MCF 10A (cell line): ENCODE measurements around the gene ANTKMT. TPM values are rescaled to one million over a fixed set of nuclear protein-coding genes. Genes with fewer than 3 reads are reported as not detected.

Source experiments
- BruUV-seq: library from RNA; stranded (reverse); fragments of 400-500 nt; replicated peaks from 2 replicates; lab custom pipeline; 2021; lab: Mats Ljungman, UMichigan
- CTCF ChIA-PET: fragments of 300-600 bp; sonication (Branson Sonifier 250); formaldehyde crosslinking; extraction: SDS; loops from one replicate; lab custom pipeline; 2021; ENCODE audit warnings: antibody characterized with exemption, inconsistent platforms; lab: Yijun Ruan, JAX
- POLR2A ChIA-PET: fragments of 300-600, 350-650 bp; sonication (Branson Sonifier 250); formaldehyde crosslinking; extraction: SDS; loops from one replicate; lab custom pipeline; 2020; ENCODE audit warnings: antibody characterized with exemption, inconsistent platforms; lab: Yijun Ruan, JAX
- DNase-seq: peaks from one replicate; pipeline ENCODE4 v3.0.0-alpha.2; 2018; ENCODE audit not compliant: unreplicated experiment
- H3K27ac Mint-ChIP-seq: one replicate; pipeline ENCODE4 v1.8.0; 2022; ENCODE audit warnings: mild to moderate bottlenecking, low read depth, mixed read lengths; ENCODE audit not compliant: unreplicated experiment
- H3K27me3 Mint-ChIP-seq: one replicate; pipeline ENCODE4 v1.8.0; 2022; ENCODE audit warnings: mixed read lengths; ENCODE audit not compliant: insufficient read depth, unreplicated experiment
- H3K36me3 Mint-ChIP-seq: one replicate; pipeline ENCODE4 v1.8.0; 2022; ENCODE audit warnings: mild to moderate bottlenecking, moderate library complexity, mixed read lengths; ENCODE audit not compliant: insufficient read depth, unreplicated experiment
- H3K4me1 Mint-ChIP-seq: one replicate; pipeline ENCODE4 v1.8.0; 2022; ENCODE audit warnings: mixed read lengths; ENCODE audit not compliant: insufficient read depth, unreplicated experiment
- H3K4me3 Mint-ChIP-seq: one replicate; pipeline ENCODE4 v1.8.0; 2022; ENCODE audit warnings: mild to moderate bottlenecking, moderate library complexity, mixed read lengths; ENCODE audit not compliant: unreplicated experiment
- H3K9me3 Mint-ChIP-seq: one replicate; pipeline ENCODE4 v1.8.0; 2022; ENCODE audit warnings: mixed read lengths; ENCODE audit not compliant: unreplicated experiment
- CTCF ChIP-seq: fragments of 200-600 bp; IDR thresholded peaks from one replicate; pipeline ENCODE4 v1.8.0; 2022; ENCODE audit warnings: antibody characterized with exemption, mild to moderate bottlenecking; ENCODE audit not compliant: unreplicated experiment
- intact Hi-C: fragments of 100-400 bp; cut with micrococcal nuclease; formaldehyde crosslinking; loops from 2 replicates; pipeline ENCODE4 v1.14.1; 2022
- total RNA-seq: library from RNA; stranded (reverse); gene quantifications from 2 replicates; pipeline ENCODE4 v1.2.3, GENCODE V29; 2022

The ANTKMT gene
- total RNA-seq, 1 experiment from 2014 or later, result 54.7 TPM

- no peak for TF ChIP-seq CTCF
- Mint-ChIP-seq H3K4me3 (no peak overlapping the region), H3K27ac (no peak overlapping the region), H3K4me1 (peaks cover 6% of the 10 kb centered on the region), H3K9me3 (no peaks in the 10 kb centered on the region), H3K36me3 (peaks cover 69% of the 10 kb centered on the region), H3K27me3 (no peaks in the 10 kb centered on the region)
- no TSS peak for BruUV-seq
- no peak for DNase-seq
- POLR2A ChIA-PET, result interaction anchor here (0.6 to 1.9 kb wide), 3 partner anchors 8 to 16 kb away, joined by 3 to 5 read pairs (median 3); partner anchors contain the start of gene METRN
- intact Hi-C loops, result no loop called here
- CTCF ChIA-PET, result interaction anchor here (1.6 kb wide), 1 partner anchor 9 kb away, joined by 3 read pairs; no protein-coding TSS in a partner anchor
These were observed 21.9 kb upstream of the ANTKMT start for GRCh38 chr16:698911-699671.

- no peak for DNase-seq
- peaks cover 51% of the 10 kb centered on the region for H3K36me3 Mint-ChIP-seq
- no peak for TF ChIP-seq CTCF
- H3K27me3 Mint-ChIP-seq, result no peaks in the 10 kb centered on the region
- no TSS peak for BruUV-seq
- intact Hi-C loops, result no loop called here
- H3K4me1 Mint-ChIP-seq, result peaks cover 1% of the 10 kb centered on the region
- H3K27ac Mint-ChIP-seq, result no peak overlapping the region
- ChIA-PET POLR2A (interaction anchor here (1.3 kb wide), 1 partner anchor 11 kb away, joined by 3 read pairs; no protein-coding TSS in a partner anchor), CTCF (interaction anchor here (0.9 kb wide), 1 partner anchor 19 kb away, joined by 3 read pairs; no protein-coding TSS in a partner anchor)
- H3K4me3 Mint-ChIP-seq, result no peak overlapping the region
- H3K9me3 Mint-ChIP-seq, result no peaks in the 10 kb centered on the region
These were observed 20.0 kb upstream of the ANTKMT start for GRCh38 chr16:700684-701584.

- Mint-ChIP-seq H3K4me3 (no peak overlapping the region), H3K9me3 (no peaks in the 10 kb centered on the region), H3K36me3 (peaks cover 37% of the 10 kb centered on the region), H3K27ac (no peak overlapping the region), H3K4me1 (no peaks in the 10 kb centered on the region), H3K27me3 (no peaks in the 10 kb centered on the region)
- DNase-seq, result no peak
- intact Hi-C loops, result no loop called here
- BruUV-seq, result no TSS peak
- CTCF ChIA-PET, result no interaction called here
- POLR2A ChIA-PET, result interaction anchor here (1.6 to 1.8 kb wide), 2 partner anchors 14 to 18 kb away, joined by 8 read pairs; partner anchors contain the start of genes JMJD8 and METRN
- TF ChIP-seq CTCF, result no peak
These were observed 18.6 kb upstream of the ANTKMT start for GRCh38 chr16:702341-702740.
